Activated naive CD4-positive, alpha-beta T cell treated with Interleukin-2 at 50 U/mL for 16 hours (primary cell): Measurements from ENCODE around the gene SLC22A3.
"Not testable (repeated sequence)": the region's sequence is repeated elsewhere in the genome, so short reads cannot be mapped to it uniquely, and the experiment has no call there.

Experiments
- DNase-seq: peaks from one replicate; pipeline ENCODE4 v3.0.0-alpha.2; 2020

The SLC22A3 gene, protein sequence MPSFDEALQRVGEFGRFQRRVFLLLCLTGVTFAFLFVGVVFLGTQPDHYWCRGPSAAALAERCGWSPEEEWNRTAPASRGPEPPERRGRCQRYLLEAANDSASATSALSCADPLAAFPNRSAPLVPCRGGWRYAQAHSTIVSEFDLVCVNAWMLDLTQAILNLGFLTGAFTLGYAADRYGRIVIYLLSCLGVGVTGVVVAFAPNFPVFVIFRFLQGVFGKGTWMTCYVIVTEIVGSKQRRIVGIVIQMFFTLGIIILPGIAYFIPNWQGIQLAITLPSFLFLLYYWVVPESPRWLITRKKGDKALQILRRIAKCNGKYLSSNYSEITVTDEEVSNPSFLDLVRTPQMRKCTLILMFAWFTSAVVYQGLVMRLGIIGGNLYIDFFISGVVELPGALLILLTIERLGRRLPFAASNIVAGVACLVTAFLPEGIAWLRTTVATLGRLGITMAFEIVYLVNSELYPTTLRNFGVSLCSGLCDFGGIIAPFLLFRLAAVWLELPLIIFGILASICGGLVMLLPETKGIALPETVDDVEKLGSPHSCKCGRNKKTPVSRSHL

DNA sequence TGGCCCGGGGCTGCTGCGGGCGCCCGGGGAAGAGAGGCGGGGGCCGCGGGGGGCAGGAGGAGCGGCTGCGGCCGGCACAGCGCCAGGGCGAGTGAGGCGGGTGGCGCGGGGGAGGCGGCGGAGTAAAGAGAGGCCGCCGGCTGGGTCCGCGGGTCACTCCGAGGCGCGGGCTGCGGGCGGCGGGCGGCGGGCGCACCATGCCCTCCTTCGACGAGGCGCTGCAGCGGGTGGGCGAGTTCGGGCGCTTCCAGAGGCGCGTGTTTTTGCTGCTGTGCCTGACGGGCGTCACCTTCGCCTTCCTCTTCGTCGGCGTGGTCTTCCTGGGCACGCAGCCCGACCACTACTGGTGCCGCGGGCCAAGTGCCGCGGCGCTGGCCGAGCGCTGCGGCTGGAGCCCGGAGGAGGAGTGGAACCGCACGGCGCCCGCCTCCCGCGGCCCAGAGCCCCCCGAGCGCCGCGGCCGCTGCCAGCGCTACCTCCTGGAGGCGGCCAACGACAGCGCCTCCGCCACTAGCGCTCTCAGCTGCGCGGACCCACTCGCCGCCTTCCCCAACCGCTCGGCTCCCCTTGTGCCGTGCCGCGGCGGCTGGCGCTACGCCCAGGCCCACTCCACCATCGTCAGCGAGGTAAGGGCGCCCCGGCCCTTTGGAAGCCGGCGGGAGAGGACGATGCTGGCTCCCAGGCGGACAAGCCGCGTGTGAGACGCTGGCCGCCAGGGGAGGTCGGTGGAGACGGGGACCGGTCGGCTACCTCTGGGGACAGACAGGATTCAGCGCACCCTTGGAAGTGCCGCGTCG, at the start of gene SLC22A3:
SLC22A3 (plus strand) TSS at position 156 of the 797 bp plus-strand sequence; CDS start at position 198, 42 bp downstream.
- no peak for DNase-seq

DNA sequence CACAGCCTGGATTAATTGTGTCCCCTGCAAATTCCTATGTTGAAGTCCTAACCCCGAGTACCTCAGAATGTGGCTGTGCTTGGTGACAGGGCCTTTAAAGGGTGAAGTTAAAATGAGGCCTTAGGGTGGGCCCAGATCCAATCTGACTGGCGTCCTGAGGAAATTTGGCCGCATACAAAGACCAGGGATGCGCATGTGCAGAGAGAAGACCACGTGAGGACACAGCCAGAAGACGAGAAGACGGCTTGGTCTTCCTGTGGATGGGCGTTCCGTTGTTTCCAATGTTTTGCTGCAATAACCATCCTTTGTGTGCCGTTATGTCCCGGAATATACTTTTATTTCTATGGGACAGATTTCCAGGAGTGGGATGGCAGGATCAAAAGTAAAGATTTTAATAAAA, 48.6 kb upstream of the SLC22A3 start:
- DNase-seq: no peak

DNA sequence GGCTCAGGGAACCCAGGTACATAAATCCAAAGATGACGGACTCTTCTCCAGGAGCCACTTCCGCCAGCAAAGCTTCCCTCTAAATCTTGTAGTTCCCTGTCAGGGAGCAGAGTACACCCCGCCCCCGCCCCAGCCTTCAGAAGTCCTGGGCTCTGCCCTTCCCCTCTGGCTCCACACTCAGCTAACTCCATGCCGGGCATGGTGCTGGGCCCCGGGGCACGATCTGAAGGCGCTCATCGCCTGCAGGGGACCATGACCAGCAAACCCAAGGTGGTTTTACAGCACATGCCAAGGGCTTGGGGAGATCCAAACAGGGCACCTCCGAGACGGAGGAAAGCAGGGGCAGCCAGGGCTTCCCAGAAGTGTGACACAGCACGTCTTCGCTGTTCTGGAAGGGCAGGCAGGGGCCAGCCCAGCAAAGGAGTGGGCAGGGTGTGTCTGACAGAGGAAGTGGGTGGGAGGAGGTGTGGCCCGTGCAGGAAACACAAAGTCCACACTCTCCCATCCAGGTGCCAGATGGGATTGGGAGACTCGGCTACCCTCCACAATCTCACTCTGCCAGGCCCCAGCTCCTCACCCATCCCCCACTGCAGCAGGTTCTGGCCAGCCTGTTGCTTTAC, 48.0 kb upstream of the SLC22A3 start:
- no peak for DNase-seq

DNA sequence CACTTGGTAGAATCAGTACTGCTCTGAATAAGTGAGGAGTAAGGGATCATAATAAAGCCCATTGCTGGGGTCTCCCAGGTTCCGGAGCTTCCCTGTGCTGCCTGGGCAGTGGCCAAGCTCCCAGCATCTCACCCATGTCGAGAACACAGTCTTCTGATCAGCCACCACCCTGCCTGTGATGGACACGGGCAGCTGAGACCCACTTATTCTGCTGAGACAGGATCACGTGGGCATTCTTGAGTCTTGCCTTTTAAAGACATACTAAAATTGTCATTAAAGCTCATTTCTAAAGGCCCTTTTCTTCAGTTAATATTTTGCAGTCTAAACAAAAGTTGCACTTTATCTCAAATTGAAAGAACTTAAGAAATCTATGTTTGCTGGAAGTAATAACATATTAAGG, 46.8 kb upstream of the SLC22A3 start:
- DNase-seq: no peak

DNA sequence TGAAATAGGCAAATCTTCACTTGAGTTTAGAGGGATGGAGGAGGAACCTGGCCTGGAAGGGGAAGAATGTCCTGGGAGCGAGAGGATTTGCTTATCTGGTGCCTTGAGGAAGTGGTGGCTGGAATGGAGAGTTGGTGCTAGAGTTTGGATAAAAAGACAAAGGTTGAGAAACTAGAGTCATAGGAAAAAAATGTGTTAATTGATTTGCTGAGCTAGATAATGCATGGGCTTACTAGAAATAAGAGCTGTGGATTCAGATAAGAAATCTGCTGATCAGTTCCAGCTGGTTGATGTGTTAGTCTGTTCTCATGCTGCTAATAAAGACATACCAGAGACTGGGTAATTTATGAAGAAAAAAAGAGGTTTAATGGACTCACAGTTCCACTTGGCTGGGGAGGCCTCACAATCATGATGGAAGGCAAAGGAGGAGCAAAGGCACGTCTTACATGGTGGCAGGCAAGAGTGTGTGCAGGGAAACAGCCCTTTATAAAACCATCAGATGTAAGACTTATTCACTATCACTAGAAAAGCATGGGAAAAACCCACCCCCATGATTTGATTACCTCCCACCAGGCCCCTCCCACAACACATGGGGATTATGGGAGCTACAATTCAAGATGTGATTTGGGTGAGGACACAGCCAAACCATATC, 45.6 kb upstream of the SLC22A3 start:
- not testable (repeated sequence) for DNase-seq

DNA sequence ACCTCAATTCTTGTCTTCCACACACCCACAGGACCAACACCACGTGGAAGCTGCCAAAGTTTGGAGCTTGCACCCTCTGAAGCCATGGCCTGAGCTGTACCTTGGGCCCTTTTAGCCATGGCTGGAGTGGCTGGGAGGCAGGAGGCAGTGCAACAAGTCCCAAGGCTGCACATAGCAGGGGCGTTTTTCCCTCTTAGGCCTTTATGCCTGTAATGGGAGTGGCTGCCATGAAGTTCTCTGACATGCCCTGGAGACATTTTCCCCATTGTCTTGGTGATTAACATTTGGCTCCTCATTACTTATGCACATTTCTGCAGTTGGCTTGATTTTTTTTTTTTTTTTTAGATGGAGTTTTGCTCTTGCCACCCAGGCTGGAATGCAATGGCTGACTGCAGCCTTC, 44.4 kb upstream of the SLC22A3 start:
- DNase-seq: no peak

DNA sequence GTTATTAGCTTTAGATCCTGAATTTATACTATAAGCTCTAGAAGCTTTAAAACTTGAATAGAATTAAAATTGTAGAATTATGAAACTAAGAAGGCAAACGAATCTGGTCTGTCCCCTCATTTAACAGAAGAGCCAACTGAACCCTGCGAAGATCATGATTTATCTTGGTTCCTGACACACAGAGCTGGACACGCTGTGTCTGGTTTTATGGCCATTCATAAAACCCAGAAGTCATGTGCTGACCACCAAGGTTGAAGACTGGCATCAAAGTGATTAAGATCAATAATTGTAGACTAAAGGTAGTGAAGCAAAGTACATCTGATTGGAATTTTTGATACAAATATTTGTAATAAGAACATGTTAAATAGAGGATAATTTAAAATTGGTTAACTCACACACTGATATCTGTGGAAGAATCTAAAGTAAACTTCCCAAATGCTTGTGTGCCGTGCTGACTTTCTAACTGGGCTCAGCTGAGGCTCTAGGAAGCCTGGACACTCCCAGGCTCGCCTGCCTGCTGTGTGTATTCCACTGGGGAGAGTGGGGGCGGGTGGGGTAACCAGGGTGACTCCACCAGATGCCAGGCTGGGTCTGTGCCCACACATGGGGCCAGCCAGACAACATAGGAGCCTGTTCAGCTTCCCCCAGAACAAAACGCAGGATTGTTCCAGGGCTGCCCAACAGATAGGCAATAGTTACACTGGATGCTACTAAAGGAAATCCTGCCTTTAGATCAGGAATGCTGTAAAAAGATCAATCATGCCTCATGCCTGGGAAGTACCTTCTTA, 42.1 kb upstream of the SLC22A3 start:
- no peak for DNase-seq

DNA sequence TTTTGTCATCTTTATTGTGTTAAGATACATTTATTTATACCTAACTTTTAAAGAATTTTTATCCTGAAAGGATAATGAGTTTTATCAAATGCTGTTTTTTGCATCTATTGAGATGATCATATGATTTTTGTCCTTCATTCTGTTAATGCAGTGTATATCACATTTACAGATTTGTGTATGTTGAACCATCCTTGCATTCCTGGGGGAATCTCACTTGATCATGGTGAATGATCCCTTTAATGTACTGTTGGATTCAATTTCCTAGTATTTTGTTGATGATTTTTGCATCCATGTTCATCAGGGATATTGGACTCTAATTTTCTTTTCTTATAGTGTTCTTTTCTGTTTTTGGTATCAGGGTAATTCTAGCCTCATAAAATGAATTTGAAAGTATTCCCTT, 38.5 kb upstream of the SLC22A3 start:
- DNase-seq: no peak

DNA sequence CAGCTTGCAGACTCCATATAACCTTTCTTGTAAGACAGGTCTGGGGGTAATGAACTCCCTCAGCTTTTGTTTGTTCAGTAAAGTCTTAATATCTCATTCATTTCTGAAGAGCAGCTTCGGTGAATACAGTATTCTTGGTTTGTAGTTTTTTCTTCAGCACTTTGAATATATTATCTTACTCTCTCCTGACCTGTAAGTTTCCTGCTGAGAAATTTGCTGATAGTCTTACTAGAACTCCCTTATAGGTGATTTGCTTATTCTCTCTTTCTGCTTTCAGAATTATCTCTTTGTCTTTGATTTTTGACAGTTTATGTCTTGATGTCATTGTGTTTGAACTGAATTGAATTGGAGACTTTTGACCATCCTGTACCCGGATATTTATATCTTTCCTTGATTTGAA, 35.3 kb upstream of the SLC22A3 start:
- no peak for DNase-seq

DNA sequence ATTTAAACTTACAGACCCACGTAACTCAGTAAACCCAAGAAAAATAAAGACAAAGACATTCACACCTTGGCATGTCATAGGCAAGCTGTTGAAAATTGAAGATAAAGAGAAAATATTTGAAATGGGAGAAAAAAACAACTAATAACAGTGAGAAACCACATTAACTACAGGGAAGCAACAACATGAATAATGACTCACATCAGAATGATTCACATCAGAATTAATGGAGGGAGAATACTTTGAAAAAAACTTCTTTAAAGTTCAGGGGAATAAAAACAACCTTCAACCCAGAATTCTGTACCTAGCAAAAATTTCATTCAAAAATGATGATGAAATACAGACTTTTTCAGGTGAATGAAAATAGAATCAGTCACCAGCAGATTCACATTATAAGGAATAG, 32.9 kb upstream of the SLC22A3 start:
- DNase-seq: no peak

DNA sequence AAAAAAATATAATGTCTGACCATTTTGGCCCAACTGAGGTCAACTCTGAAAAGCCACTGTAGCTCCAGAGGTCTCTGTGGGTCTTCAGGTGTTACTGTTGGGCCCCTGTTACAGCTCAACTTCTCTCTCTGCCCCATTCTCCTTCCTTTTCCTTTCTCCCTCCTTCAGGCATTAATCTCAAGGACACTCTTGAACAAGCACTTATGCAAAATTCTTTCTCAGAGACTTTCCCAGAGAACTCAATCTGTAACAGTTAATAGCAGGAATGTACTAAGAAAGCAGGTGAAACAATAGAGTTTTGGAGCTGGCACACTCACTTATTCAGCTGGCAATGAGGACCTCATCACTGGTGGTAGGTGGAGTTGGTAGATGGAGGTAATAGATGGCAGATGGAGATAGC, 31.9 kb upstream of the SLC22A3 start:
- no peak for DNase-seq

DNA sequence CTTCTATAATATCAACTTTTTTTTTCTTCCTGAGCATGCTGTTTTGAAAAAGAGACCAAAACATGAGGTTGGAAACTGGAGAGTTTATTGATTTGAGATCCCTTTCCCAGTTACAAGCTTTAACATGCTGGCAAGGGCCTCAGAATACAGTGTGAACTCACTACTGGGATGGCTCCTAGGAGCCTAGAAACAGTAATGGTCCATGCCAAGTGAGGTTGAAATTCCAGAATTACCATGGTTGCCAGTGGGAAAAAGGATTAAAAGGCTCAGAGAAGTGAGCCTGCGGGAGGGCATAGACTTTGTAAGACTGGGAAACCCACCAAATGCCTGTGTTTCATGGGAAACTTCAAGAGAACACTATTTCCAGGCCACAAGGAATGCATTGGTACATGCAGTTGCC, 28.9 kb upstream of the SLC22A3 start:
- DNase-seq: no peak

DNA sequence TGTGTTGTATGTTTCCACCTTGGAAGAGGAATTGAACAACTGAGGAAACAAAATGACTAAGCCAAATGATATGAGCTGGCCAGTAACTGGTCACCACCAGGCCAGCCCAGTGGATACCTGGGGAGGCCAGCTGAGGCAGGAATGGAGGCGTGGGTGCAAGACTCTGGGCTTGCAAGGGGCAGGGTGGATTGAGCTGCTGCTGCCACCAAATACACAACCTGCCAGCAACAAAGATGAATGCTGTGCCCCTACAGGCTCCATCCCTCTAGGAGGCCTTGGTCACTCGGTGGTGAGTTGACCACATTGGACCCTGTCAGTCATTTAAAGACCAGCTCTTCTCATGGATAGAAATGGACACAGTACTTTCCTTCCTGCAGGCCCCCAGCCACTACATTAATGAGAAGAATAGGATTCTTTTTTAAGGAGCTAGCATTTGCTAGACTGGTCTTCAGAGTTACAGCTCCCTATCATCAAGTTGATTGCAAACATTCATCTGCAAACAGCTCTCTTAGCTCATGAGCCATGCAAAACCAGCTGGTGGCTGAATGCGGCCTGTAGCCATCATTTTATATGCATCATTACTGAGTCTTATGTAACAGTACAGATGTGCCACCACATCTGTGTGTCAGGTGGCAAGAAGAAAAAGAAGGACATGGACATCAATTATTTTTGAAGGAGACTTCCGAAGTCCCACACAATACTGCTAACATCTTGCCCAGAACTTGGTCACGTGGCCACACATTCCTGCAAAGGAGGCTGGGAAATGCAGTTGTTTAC, 26.3 kb upstream of the SLC22A3 start:
- DNase-seq: no peak

DNA sequence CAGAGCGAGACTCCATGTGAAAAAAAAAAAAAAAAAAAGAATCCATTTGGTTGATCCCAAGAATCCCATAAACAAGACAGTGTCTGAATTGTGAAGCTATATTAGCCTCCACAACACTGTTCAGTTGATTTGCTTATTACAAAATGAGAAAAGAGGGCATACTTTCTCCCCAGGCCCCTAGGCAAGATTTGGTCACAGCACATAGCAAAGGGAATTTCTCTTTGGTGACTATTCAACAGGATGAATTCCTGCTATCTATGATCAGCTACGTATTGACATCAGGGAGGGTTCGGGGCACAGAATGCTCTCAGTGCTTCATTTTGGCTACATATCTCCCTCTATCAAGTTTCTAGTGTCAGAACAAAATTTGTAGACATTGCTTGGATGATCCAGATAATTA, 20.2 kb upstream of the SLC22A3 start:
- DNase-seq: no peak

DNA sequence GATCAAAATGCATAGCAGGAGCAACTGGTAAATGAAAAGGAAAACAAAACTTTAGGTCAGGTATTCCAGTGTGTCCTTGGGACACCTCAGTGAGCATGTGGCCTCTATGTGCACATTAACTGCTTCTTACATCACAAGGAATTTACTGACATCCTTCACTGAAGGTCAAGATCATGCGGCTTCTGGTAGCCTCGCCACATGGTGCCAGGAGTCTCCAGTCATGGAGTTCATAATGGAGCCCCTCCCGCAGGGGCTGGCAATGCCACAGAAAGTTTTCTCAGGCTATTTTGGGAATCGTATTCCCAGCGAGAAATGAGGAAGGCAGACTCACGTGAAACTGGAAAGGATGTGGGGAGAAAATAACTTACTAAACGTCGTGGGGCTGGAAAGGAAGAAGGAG, 19.7 kb upstream of the SLC22A3 start:
- DNase-seq: no peak

DNA sequence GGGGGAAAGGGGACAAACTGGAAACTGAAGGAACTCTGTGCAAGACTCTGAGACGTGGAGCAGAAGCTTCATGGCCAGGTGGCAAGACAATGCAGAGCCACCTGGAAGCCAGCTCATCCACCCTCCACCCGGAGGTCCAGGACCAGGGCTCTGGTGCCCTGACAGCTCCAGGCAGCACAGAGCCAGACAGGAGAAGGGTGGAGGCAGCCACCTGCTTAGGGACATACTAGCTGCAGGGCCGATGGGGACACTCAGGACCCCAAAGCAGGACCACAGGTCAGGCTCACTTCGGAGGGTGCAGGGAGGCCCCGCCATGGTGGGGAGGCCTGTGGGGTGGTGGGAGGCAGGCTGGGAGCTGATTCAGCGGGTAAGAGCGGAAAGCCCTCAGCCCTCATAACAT, 19.0 kb upstream of the SLC22A3 start:
- no peak for DNase-seq

DNA sequence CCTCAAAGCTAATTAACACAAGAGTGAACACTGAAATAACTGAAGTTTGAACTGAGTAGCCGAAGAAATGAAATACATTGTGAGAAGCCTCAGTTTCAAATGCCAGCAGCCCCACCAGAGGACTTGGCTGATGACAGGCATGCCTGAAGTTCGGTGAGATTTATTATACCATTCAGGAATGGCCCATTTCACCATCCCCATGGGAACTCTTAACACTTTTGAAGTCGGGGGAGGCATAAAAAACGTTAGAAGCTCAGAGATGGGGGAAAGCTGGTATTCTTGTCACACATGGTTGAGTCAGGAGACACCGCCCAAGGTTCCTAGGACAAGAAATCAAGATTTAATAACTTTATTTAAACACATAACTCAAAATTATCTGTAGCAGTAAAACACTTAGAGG, 17.6 kb upstream of the SLC22A3 start:
- no peak for DNase-seq

DNA sequence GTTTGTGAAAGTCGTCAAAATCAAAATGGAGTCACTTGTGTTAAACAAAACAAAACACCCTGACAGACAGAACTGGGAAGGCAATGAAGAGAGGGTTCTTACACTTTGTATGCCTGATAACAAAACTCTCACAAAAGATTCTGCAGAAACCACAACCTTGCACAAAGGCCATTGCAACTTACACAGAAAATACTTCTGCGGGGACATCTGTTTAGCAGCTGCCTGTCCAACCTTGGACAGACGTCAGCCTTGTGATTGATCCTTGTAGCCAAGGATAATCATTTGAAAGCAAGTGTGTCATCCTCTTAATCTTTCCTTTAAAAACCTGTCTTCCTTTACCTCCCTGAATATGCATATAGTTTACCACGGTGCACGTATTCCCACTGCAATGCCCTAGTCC, 17.0 kb upstream of the SLC22A3 start:
- DNase-seq: no peak

DNA sequence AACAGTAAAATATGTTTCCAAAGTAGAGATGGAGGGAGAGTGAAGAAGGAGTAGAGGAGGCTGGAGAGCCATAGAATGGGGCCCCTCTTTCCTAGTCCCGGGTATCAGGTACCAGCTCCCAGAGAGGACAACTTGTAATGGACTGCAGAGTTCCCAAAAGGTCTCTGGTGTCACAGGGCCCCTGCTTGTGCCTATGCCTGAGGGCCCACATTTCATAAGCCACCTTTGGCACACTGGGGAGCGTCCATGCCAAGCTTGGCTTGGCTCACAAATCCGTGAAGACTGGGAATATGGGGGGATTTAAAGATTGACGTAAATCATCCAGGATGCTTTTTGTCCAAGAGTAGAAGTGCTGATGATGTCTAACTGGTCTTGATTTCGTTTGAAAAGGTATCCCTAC, 16.4 kb upstream of the SLC22A3 start:
- no peak for DNase-seq

DNA sequence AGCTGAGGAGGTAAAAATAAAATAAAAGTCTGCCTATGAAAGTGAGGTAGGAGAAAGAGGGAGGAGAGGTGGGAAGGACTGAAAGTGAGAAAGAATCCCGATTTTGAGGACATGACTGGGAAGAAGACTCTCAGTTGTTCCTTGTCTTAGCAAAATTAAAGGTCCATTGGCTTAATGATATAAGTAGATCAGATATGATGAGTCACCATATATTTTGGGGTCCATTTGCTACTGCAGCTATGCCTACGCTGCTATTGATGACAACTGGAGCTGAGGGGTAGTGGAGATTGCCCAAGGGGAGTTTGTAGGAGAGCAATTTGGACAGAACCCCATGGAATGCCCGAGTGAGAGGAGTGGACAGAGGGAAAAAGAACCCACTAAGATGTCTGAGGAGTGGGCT, 15.1 kb upstream of the SLC22A3 start:
- DNase-seq: no peak

DNA sequence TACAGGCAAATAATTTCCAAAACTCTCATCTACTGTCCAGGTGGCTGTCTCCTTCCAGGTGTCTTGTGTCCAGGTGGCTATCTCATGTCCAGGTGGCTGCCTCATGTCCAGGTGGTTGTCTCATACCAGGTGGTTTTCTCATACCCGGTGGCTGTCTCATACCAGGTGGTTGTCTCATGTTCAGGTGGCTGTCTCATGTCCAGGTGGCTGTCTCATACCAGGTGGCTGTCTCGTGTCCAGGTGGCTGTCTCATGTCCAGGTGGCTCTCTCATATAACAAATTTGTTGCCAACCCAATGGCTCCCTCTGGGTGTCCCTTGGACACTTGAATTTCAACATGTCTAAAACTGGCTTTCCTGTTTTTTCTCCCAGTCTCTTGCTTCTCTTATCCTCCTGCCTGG, 14.3 kb upstream of the SLC22A3 start:
- DNase-seq: no peak
